Thymus (tissue), 11 donors: ENCODE results near the gene ROR1. TPM values are rescaled to one million over a fixed set of nuclear protein-coding genes. Genes with fewer than 3 reads are reported as not detected.
"Not testable (repeated sequence)": the region's sequence is repeated elsewhere in the genome, so short reads cannot be mapped to it uniquely, and the experiment has no call there.

ENCODE experiments used
- DNase-seq, 9 donors: peaks; one replicate each; pipeline ENCODE4 v3.0.0-alpha.2; 2013; ENCODE audit warnings: low spot score in 9 of 9, low read depth in 6 of 9, missing footprints in 1 of 9
- H3K27ac ChIP-seq, 2 donors: one replicate each; pipeline ENCODE4 v1.5.1; 2013; ENCODE audit warnings: control low read depth in 1 of 2, low read depth in 1 of 2, low read length in 1 of 2, mild to moderate bottlenecking in 1 of 2, moderate library complexity in 1 of 2
- H3K27me3 ChIP-seq, 2 donors: one replicate each; pipeline ENCODE4 v1.5.1; 2013; ENCODE audit warnings: low read length in 1 of 2; ENCODE audit not compliant: control insufficient read depth in 2 of 2, insufficient read depth in 1 of 2
- H3K36me3 ChIP-seq, 2 donors: one replicate each; pipeline ENCODE4 v1.5.1; 2013; ENCODE audit warnings: low read length in 1 of 2, mild to moderate bottlenecking in 1 of 2, moderate library complexity in 1 of 2; ENCODE audit not compliant: control insufficient read depth in 2 of 2, insufficient read depth in 2 of 2
- H3K4me1 ChIP-seq, 2 donors: one replicate each; pipeline ENCODE4 v1.5.1; 2013; ENCODE audit warnings: low read length in 2 of 2; ENCODE audit not compliant: control insufficient read depth in 2 of 2, insufficient read depth in 2 of 2
- H3K4me3 ChIP-seq, 2 donors: one replicate each; pipeline ENCODE4 v1.5.1; 2013; ENCODE audit warnings: low read length in 2 of 2, control low read depth in 1 of 2, mild to moderate bottlenecking in 1 of 2
- H3K9me3 ChIP-seq, 2 donors: one replicate each; pipeline ENCODE4 v1.5.1; 2013; ENCODE audit warnings: low read length in 1 of 2, mild to moderate bottlenecking in 1 of 2; ENCODE audit not compliant: control insufficient read depth in 2 of 2, insufficient read depth in 1 of 2
- WGBS: extraction: QIAGEN DNeasy Blood & Tissue Kit; methylation state at CpG from one replicate; pipeline ENCODE4 v1.1.7; 2013; 5-methylcytosine and 5-hydroxymethylcytosine counted together
- polyA plus RNA-seq: library from polyadenylated mRNA; stranded (reverse); fragments of 200-250 nt; gene quantifications from one replicate; pipeline ENCODE4 v1.2.3, GENCODE V29; 2013
- total RNA-seq: library from RNA; stranded (reverse); fragments of 120-200 nt; gene quantifications from one replicate; pipeline ENCODE4 v1.2.4, GENCODE V29; 2013
- donor health status: healthy.

Gene ROR1
- total and polyA plus RNA-seq, 2 donors, result 1.5 to 5.2 TPM

DNA sequence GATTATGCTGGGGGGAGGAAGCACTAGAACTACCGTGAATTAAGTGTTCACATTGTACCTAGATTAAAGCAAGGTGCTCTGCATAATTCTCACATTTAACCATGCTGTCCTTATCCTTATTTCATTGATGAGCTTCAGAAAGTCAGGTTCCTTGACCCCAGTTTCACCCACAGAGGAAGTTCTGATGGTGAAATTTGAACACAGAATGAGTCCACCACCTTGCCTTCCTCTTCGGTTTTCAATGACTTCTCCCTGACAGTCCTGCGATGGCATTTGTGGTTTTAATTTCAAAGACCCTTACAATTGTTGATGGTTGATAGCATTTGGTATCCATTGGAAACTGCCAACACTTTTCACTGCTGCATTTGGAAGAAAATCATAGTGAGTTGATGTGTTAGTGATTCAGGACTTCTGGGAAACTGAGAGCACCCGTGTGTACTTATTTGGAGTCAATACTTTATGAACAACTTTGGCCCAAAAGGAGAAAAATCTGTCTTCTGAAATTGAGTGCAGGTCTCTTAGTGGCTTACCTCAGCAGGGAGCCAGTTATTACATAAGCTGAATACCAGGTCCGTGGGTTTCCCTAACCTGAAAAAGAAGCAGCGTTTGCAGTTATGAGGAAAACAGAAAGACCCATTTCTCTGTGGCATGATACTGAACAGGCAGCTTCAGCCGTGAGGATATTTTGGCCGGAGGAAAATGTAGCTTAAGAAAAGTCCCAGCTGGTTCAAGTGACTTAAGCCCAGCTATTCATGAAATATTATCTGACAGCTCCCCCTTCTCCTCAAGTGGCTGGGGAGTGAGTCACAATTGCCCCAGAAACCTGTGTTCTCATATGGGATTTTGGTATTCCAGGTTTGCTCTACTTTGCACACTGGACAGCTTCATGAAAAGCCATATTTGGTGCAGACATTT is 47.5 kb downstream of the ROR1 start:
- no peak for DNase-seq
- no peaks in the 10 kb centered on the region for H3K27me3 ChIP-seq
- peaks cover 0 to 5% of the 10 kb centered on the region in 2 donors for H3K4me1 ChIP-seq
- peak overlapping the region in 1 of 2 donors; percentile 26 for H3K27ac ChIP-seq
- 78% methylated on average over 8 of the region's 8 CpGs for WGBS
- H3K36me3 ChIP-seq, result no peaks in the 10 kb centered on the region
- H3K9me3 ChIP-seq, result no peaks in the 10 kb centered on the region
- no peak overlapping the region for H3K4me3 ChIP-seq

DNA sequence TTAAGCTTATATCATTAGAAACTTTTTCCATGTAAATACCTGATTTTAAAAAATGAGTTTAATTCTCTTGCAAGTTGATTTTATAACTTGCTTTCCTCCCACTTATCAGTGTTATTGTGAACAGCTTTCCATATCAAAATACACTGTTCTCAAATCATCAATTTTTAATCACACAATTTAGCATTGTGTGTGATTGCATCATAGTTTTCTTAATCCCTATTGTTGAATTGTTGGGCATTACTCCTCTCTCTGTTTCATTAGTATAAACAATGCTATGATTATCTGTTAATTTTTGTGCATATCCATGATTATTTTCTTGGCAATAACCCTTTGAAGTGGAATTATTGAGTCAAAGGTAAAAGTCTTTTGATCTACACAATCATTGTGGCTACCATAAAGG is 48.7 kb downstream of the ROR1 start:
- Histone ChIP-seq H3K27me3 (no peaks in the 10 kb centered on the region), H3K9me3 (no peaks in the 10 kb centered on the region), H3K36me3 (no peaks in the 10 kb centered on the region), H3K27ac (no peak overlapping the region), H3K4me3 (no peak overlapping the region), H3K4me1 (peaks cover 0 to 3% of the 10 kb centered on the region in 2 donors)
- DNase-seq, result no peak

- H3K36me3 ChIP-seq, result no peaks in the 10 kb centered on the region
- H3K27ac ChIP-seq, result no peak overlapping the region
- peaks cover 0 to 2% of the 10 kb centered on the region in 2 donors for H3K4me1 ChIP-seq
- H3K9me3 ChIP-seq, result no peaks in the 10 kb centered on the region
- H3K27me3 ChIP-seq, result no peaks in the 10 kb centered on the region
- H3K4me3 ChIP-seq, result no peak overlapping the region
- WGBS, result 93% methylated on average over 1 of the region's 1 CpG
- no peak for DNase-seq
Measured at GRCh38 chr1:63824451-63824850, 50.6 kb downstream of the ROR1 start.

- H3K9me3 ChIP-seq, result no peaks in the 10 kb centered on the region
- H3K4me3 ChIP-seq, result no peak overlapping the region
- 96% methylated on average over 1 of the region's 1 CpG for WGBS
- H3K27ac ChIP-seq, result no peak overlapping the region
- DNase-seq, result no peak
- H3K4me1 ChIP-seq, result peaks cover 0 to 3% of the 10 kb centered on the region in 2 donors
- no peaks in the 10 kb centered on the region for H3K36me3 ChIP-seq
- H3K27me3 ChIP-seq, result no peaks in the 10 kb centered on the region
Measured at GRCh38 chr1:63825111-63825510, 51.3 kb downstream of the ROR1 start.

GRCh38 chr1:63826246-63826861 is 52.5 kb downstream of the ROR1 start:
- H3K4me1 ChIP-seq, H3K27ac ChIP-seq, DNase-seq, H3K4me3 ChIP-seq, H3K36me3 ChIP-seq, H3K9me3 ChIP-seq, H3K27me3 ChIP-seq: not testable (repeated sequence)

DNA sequence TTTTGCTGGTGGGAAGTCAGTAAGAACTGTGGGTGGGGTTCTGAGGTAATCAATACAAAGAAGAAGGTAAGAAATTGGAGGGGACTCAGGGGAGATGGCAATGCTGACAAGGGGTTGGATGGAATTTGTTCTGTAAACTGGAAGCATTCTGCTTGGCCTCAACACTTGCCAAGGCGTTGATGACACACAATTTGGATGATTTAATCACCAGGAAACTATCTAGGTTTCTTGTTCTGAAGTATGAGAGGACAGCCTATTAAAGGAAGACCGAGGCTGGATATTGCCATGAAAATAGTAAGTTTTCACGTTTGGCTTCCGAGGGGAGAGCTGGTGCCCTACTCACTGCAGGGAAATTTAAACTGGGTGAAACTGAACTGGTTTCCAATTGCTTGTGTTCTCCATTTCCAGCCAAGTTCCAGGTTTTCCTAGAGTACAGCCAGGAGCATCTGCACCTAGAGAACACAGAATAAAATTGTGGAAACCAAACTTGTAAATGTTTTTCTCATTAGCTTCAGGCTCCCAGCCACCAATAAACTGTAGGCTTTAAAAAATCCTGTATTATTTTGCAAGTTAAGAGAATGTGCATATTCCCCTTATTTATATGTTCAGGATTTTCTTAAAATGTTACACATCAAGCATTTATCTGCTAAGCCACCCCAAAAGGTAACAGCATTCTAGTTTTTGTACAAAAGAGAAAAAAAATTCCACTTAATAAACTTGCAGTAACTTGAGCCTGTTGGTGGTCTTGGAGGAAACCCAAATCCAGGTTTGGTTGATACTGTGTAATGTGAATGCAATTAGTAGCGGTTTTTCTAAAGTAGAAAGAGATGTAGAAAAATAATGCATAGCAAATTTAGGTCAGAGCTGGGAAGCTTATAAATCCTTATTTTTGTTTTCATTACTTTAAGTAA is 53.8 kb downstream of the ROR1 start:
- WGBS, result 92% methylated on average over 5 of the region's 5 CpGs
- DNase-seq, result no peak
- no peak overlapping the region for H3K4me3 ChIP-seq
- no peaks in the 10 kb centered on the region for H3K36me3 ChIP-seq
- H3K27me3 ChIP-seq, result no peaks in the 10 kb centered on the region
- no peak overlapping the region for H3K27ac ChIP-seq
- H3K9me3 ChIP-seq, result no peaks in the 10 kb centered on the region
- peaks cover 0 to 3% of the 10 kb centered on the region in 2 donors for H3K4me1 ChIP-seq

GRCh38 chr1:63828322-63829044 is 54.7 kb downstream of the ROR1 start:
- Histone ChIP-seq H3K27ac (no peak overlapping the region), H3K36me3 (no peaks in the 10 kb centered on the region), H3K27me3 (no peaks in the 10 kb centered on the region), H3K4me1 (peaks cover 0 to 3% of the 10 kb centered on the region in 2 donors), H3K4me3 (no peak overlapping the region), H3K9me3 (no peaks in the 10 kb centered on the region)
- WGBS, result 96% methylated on average over 1 of the region's 1 CpG
- no peak for DNase-seq

DNA sequence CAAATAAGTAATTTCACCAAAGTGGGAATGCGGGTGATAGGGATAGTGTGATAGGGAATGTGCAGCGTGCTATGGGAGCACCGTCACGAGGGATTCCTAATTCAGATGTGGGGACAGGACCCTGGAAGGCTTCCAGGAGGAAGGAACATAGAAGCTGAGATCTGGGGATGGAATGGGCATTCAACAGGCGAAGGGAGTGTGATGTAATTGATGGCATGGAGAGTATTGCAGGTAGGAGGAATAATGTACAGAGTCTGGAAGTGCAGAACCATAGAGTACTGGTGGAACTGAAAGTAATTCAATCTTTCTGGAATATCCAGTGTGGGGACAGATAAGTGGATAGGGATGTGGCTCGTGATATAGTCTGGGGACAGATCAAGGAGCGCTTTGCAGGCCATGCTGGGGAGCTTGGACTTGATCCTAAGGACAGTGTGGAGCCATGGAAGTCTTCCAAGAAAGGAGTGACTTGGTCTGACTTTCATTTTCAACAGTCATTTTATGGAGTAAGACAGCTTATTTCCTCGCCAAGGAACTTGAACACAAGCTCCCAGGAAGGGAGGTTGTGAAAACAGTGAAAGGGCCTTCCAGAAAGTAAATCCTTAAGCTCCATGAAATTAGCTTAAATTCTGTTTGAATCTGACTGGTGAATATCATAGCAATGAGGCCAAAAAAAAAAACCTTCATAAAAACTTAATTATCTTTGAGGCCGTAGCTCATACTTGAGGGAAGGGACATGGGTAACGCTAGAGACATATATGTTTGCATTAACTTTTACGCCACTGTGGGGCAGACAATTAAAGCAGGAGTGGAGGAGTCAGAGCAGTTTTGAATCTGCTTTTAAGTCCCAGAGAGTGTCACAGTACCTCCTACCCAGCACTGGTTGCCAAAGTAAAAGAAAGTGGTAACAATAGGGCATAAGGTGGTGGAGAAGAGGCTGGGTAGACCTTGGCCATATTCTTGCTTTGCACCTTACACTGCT is 55.8 kb downstream of the ROR1 start:
- Histone ChIP-seq H3K9me3 (no peaks in the 10 kb centered on the region), H3K4me3 (no peak overlapping the region), H3K27me3 (no peaks in the 10 kb centered on the region), H3K36me3 (no peaks in the 10 kb centered on the region), H3K4me1 (peaks cover 0 to 3% of the 10 kb centered on the region in 2 donors), H3K27ac (no peak overlapping the region)
- WGBS, result 96% methylated on average over 11 of the region's 11 CpGs
- no peak for DNase-seq
